OCI-LY1 (cell line): ENCODE data around the gene TUFT1.

Source experiments
- H2AFZ ChIP-seq: fragments of 200-600 bp; sonication (generic), shearing (Covaris generic); 2 replicates; pipeline ENCODE4 v1.6.0; 2014; ENCODE audit warnings: antibody characterized with exemption, mild to moderate bottlenecking, low read length
- H3F3A ChIP-seq: fragments of 200-600 bp; sonication (generic), shearing (Covaris generic); 2 replicates; pipeline ENCODE4 v1.6.0; 2014; ENCODE audit warnings: mild to moderate bottlenecking, antibody characterized with exemption, low read length, moderate library complexity; ENCODE audit not compliant: insufficient read depth
- H3K27ac ChIP-seq: fragments of 200-600 bp; sonication (generic); 2 replicates; pipeline ENCODE4 v1.5.1; 2014; ENCODE audit warnings: low read length, mixed run types, mild to moderate bottlenecking, low read depth; ENCODE audit not compliant: poor library complexity, severe bottlenecking
- H3K27me3 ChIP-seq: fragments of 200-600 bp; sonication (generic); 2 replicates; pipeline ENCODE4 v1.6.0; 2014; ENCODE audit warnings: antibody characterized with exemption, mild to moderate bottlenecking, low read length, moderate library complexity; ENCODE audit not compliant: insufficient read depth
- H3K36me3 ChIP-seq: fragments of 200-600 bp; sonication (generic); 2 replicates; pipeline ENCODE4 v1.6.1; 2014; ENCODE audit warnings: mild to moderate bottlenecking, antibody characterized with exemption, low read length, moderate library complexity, mixed read lengths; ENCODE audit not compliant: insufficient read depth
- H3K4me1 ChIP-seq: fragments of 200-600 bp; sonication (generic); 2 replicates; pipeline ENCODE4 v1.5.1; 2014; ENCODE audit warnings: mild to moderate bottlenecking, low read length, moderate library complexity; ENCODE audit not compliant: insufficient read depth, severe bottlenecking
- H3K4me2 ChIP-seq: fragments of 200-600 bp; sonication (generic), shearing (Covaris generic); 2 replicates; pipeline ENCODE4 v1.6.1; 2014; ENCODE audit warnings: low read length
- H3K4me3 ChIP-seq: fragments of 200-600 bp; sonication (generic); 2 replicates; pipeline ENCODE4 v1.5.1; 2014; ENCODE audit warnings: low read length, low read depth, mild to moderate bottlenecking, mixed read lengths; ENCODE audit not compliant: poor library complexity, severe bottlenecking
- H3K79me2 ChIP-seq: fragments of 200-600 bp; shearing (Covaris generic); 2 replicates; pipeline ENCODE4 v1.6.1; 2016; ENCODE audit warnings: mixed run types, low read length, mixed read lengths; ENCODE audit not compliant: insufficient read depth
- H3K9ac ChIP-seq: fragments of 200-600 bp; sonication (generic), shearing (Covaris generic); 2 replicates; pipeline ENCODE4 v1.6.1; 2014; ENCODE audit warnings: mild to moderate bottlenecking, low read length, mixed read lengths
- H3K9me2 ChIP-seq: fragments of 200-600 bp; sonication (generic), shearing (Covaris generic); 2 replicates; pipeline ENCODE4 v1.6.1; 2014; ENCODE audit warnings: low read depth, mild to moderate bottlenecking, low read length, mixed read lengths
- H3K9me3 ChIP-seq: fragments of 200-600 bp; shearing (Covaris generic); 2 replicates; pipeline ENCODE4 v1.6.1; 2014; ENCODE audit warnings: low read length, mixed read lengths
- H4K20me1 ChIP-seq: fragments of 200-600 bp; sonication (generic), shearing (Covaris generic); 2 replicates; pipeline ENCODE4 v1.6.0; 2016; ENCODE audit warnings: mild to moderate bottlenecking, low read length; ENCODE audit not compliant: insufficient read depth
- CTCF ChIP-seq: fragments of 200-600 bp; sonication (generic), shearing (Covaris generic); IDR thresholded peaks from 2 replicates; pipeline ENCODE4 v1.5.1; 2017; ENCODE audit warnings: mild to moderate bottlenecking, antibody characterized with exemption, low read length, moderate library complexity, mixed read lengths
- EZH2 ChIP-seq: fragments of 200-600 bp; sonication (generic), shearing (Covaris generic); IDR thresholded peaks from 2 replicates; pipeline ENCODE4 v1.8.0; 2017; ENCODE audit warnings: borderline replicate concordance, mixed run types, mild to moderate bottlenecking, antibody characterized with exemption, low read length, moderate library complexity, mixed read lengths

TUFT1 gene

GRCh38 chr1:151540982-151541377 is 871 bp downstream of the TUFT1 start:
- no peak overlapping the region for H3K27ac ChIP-seq
- H3K4me1 ChIP-seq = peaks cover 22% of the 10 kb centered on the region
- H2AFZ ChIP-seq = no peak overlapping the region
- H3K36me3 ChIP-seq = no peaks in the 10 kb centered on the region
- no peaks in the 10 kb centered on the region for H3K9me2 ChIP-seq
- H4K20me1 ChIP-seq = no peaks in the 10 kb centered on the region
- H3K9ac ChIP-seq = peak overlapping the region; percentile 63; the same call in 1 of the 2 replicates
- H3K9me3 ChIP-seq = no peaks in the 10 kb centered on the region
- no peak for TF ChIP-seq EZH2
- no peak for TF ChIP-seq CTCF
- H3K4me3 ChIP-seq = peak overlapping the region; percentile 73
- no peaks in the 10 kb centered on the region for H3K27me3 ChIP-seq
- no peaks in the 10 kb centered on the region for H3K79me2 ChIP-seq
- H3F3A ChIP-seq = no peaks in the 10 kb centered on the region
- peak overlapping the region; percentile 69 for H3K4me2 ChIP-seq

DNA sequence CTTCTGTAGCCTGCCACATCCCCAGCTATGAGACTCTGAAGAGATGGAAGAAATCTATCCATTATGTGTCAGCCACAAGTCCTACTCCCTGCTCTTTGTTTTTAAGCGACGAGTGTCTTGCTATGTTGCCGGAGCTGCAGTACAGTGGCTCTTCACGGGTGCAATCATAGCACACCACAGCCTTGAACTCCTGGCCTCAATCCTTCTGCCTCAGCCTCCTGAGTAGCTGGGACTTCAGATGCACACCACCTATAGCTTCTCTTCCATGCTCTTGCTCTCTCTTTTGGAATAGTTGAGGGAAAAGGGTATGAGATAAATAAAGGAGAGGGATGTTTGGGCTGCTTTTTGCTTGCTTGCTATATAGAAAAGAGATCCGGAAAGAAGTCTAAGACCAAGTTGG is 1.6 kb downstream of the TUFT1 start:
- H4K20me1 ChIP-seq = no peaks in the 10 kb centered on the region
- H3K9ac ChIP-seq = no peak overlapping the region; the same call in 1 of the 2 replicates
- peak overlapping the region; percentile 69; the same call in 1 of the 2 replicates for H3K4me2 ChIP-seq
- no peaks in the 10 kb centered on the region for H3K27me3 ChIP-seq
- H3K27ac ChIP-seq = no peak overlapping the region
- H3K4me3 ChIP-seq = no peak overlapping the region
- H3F3A ChIP-seq = no peaks in the 10 kb centered on the region
- no peak for TF ChIP-seq EZH2
- no peak for TF ChIP-seq CTCF
- no peaks in the 10 kb centered on the region for H3K36me3 ChIP-seq
- H3K4me1 ChIP-seq = peaks cover 22% of the 10 kb centered on the region
- H3K9me3 ChIP-seq = no peaks in the 10 kb centered on the region
- no peaks in the 10 kb centered on the region for H3K79me2 ChIP-seq
- H3K9me2 ChIP-seq = no peaks in the 10 kb centered on the region
- H2AFZ ChIP-seq = no peak overlapping the region

DNA sequence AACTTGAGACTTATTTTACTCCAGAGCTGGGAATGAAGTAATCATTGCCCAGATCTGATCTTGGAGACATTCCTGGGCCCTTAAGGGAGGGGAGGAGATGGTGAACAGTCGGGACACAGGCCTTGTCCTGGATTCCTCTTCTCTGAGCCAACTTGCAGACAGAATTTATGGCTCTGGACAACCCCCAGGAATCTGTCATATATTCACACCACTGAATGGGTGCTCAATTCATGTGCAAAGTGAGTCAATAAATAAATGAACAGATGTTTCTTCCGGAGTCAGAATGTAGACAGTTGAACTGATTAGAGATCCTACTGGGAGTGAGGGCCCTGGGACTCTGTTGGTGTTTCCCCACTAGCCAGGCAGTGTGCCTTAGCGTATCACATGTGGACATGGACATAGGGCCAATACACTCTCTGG is 2.6 kb downstream of the TUFT1 start:
- no peaks in the 10 kb centered on the region for H3K27me3 ChIP-seq
- no peaks in the 10 kb centered on the region for H3K36me3 ChIP-seq
- H3K4me1 ChIP-seq = peaks cover 22% of the 10 kb centered on the region
- no peak overlapping the region for H2AFZ ChIP-seq
- no peaks in the 10 kb centered on the region for H3F3A ChIP-seq
- H3K9me3 ChIP-seq = no peaks in the 10 kb centered on the region
- H4K20me1 ChIP-seq = no peaks in the 10 kb centered on the region
- H3K4me2 ChIP-seq = no peak overlapping the region
- H3K4me3 ChIP-seq = no peak overlapping the region
- H3K27ac ChIP-seq = no peak overlapping the region
- H3K79me2 ChIP-seq = no peaks in the 10 kb centered on the region
- no peak overlapping the region for H3K9ac ChIP-seq
- H3K9me2 ChIP-seq = no peaks in the 10 kb centered on the region
- TF ChIP-seq EZH2 (no peak), CTCF (no peak)
